ENCODE results near the gene SPAG16. TPM values are rescaled to one million over a fixed set of nuclear protein-coding genes. Genes with fewer than 3 reads are reported as not detected.

SPAG16 gene
- total RNA-seq, 3 donors from 2014 or later: 5.4 to 5.7 (median 5.5) TPM

GRCh38 chr2:214158851-214159250, 874.6 kb downstream of the SPAG16 start:
- Mint-ChIP-seq H3K36me3 (ENCODE audit: insufficient read depth) (no peaks in the 10 kb centered on the region), H3K4me3 (no peak overlapping the region), H3K9me3 (no peaks in the 10 kb centered on the region), H3K4me1 (ENCODE audit: low read depth) (no peaks in the 10 kb centered on the region), H3K27me3 (ENCODE audit: low read depth) (no peaks in the 10 kb centered on the region)
- ATAC-seq (no peak), DNase-seq (no peak)

GRCh38 chr2:214169281-214169680, 885.0 kb downstream of the SPAG16 start:
- peaks cover under 1% of the 10 kb centered on the region for H3K9me3 Mint-ChIP-seq
- no peaks in the 10 kb centered on the region for H3K36me3 Mint-ChIP-seq (ENCODE audit: insufficient read depth)
- H3K27me3 Mint-ChIP-seq (ENCODE audit: low read depth): no peaks in the 10 kb centered on the region
- H3K4me3 Mint-ChIP-seq: no peak overlapping the region
- DNase-seq: no peak
- no peak for ATAC-seq
- H3K4me1 Mint-ChIP-seq (ENCODE audit: low read depth): no peaks in the 10 kb centered on the region

- H3K4me3 Mint-ChIP-seq: no peak overlapping the region
- H3K9me3 Mint-ChIP-seq: no peaks in the 10 kb centered on the region
- H3K27me3 Mint-ChIP-seq (ENCODE audit: low read depth): no peaks in the 10 kb centered on the region
- no peaks in the 10 kb centered on the region for H3K4me1 Mint-ChIP-seq (ENCODE audit: low read depth)
- no peaks in the 10 kb centered on the region for H3K36me3 Mint-ChIP-seq (ENCODE audit: insufficient read depth)
- ATAC-seq (no peak), DNase-seq (no peak)
Measured at GRCh38 chr2:214169736-214170135, 885.5 kb downstream of the SPAG16 start.

- no peak overlapping the region for H3K4me3 Mint-ChIP-seq
- DNase-seq: no peak
- H3K27me3 Mint-ChIP-seq (ENCODE audit: low read depth): no peaks in the 10 kb centered on the region
- H3K36me3 Mint-ChIP-seq (ENCODE audit: insufficient read depth): no peaks in the 10 kb centered on the region
- ATAC-seq: no peak
- no peaks in the 10 kb centered on the region for H3K9me3 Mint-ChIP-seq
- H3K4me1 Mint-ChIP-seq (ENCODE audit: low read depth): no peaks in the 10 kb centered on the region
Measured at GRCh38 chr2:214174563-214174962, 890.3 kb downstream of the SPAG16 start.

- H3K4me1 Mint-ChIP-seq (ENCODE audit: low read depth): no peaks in the 10 kb centered on the region
- no peak overlapping the region for H3K4me3 Mint-ChIP-seq
- H3K9me3 Mint-ChIP-seq: no peaks in the 10 kb centered on the region
- ATAC-seq: no peak
- DNase-seq: no peak
- no peaks in the 10 kb centered on the region for H3K36me3 Mint-ChIP-seq (ENCODE audit: insufficient read depth)
- H3K27me3 Mint-ChIP-seq (ENCODE audit: low read depth): no peaks in the 10 kb centered on the region
Measured at GRCh38 chr2:214180071-214180470, 895.8 kb downstream of the SPAG16 start.

GRCh38 chr2:214180686-214181085, 896.4 kb downstream of the SPAG16 start:
- Mint-ChIP-seq H3K36me3 (ENCODE audit: insufficient read depth) (no peaks in the 10 kb centered on the region), H3K4me3 (no peak overlapping the region), H3K9me3 (no peaks in the 10 kb centered on the region), H3K4me1 (ENCODE audit: low read depth) (no peaks in the 10 kb centered on the region), H3K27me3 (ENCODE audit: low read depth) (no peaks in the 10 kb centered on the region)
- no peak for ATAC-seq
- no peak for DNase-seq

- H3K36me3 Mint-ChIP-seq (ENCODE audit: insufficient read depth): no peaks in the 10 kb centered on the region
- no peak overlapping the region for H3K4me3 Mint-ChIP-seq
- H3K9me3 Mint-ChIP-seq: no peaks in the 10 kb centered on the region
- DNase-seq (no peak), ATAC-seq (no peak)
- H3K27me3 Mint-ChIP-seq (ENCODE audit: low read depth): no peaks in the 10 kb centered on the region
- no peaks in the 10 kb centered on the region for H3K4me1 Mint-ChIP-seq (ENCODE audit: low read depth)
Measured at GRCh38 chr2:214184461-214184860, 900.2 kb downstream of the SPAG16 start.

GRCh38 chr2:214185546-214185945, 901.3 kb downstream of the SPAG16 start:
- Mint-ChIP-seq H3K9me3 (no peaks in the 10 kb centered on the region), H3K27me3 (ENCODE audit: low read depth) (no peaks in the 10 kb centered on the region), H3K4me1 (ENCODE audit: low read depth) (no peaks in the 10 kb centered on the region), H3K36me3 (ENCODE audit: insufficient read depth) (no peaks in the 10 kb centered on the region), H3K4me3 (no peak overlapping the region)
- ATAC-seq (no peak), DNase-seq (no peak)

- Mint-ChIP-seq H3K36me3 (ENCODE audit: insufficient read depth) (no peaks in the 10 kb centered on the region), H3K27me3 (ENCODE audit: low read depth) (no peaks in the 10 kb centered on the region), H3K9me3 (no peaks in the 10 kb centered on the region), H3K4me3 (no peak overlapping the region), H3K4me1 (ENCODE audit: low read depth) (no peaks in the 10 kb centered on the region)
- ATAC-seq (no peak), DNase-seq (no peak)
Measured at GRCh38 chr2:214192711-214193110, 908.4 kb downstream of the SPAG16 start.

- DNase-seq (no peak), ATAC-seq (no peak)
- no peaks in the 10 kb centered on the region for H3K27me3 Mint-ChIP-seq (ENCODE audit: low read depth)
- H3K9me3 Mint-ChIP-seq: no peaks in the 10 kb centered on the region
- no peak overlapping the region for H3K4me3 Mint-ChIP-seq
- no peaks in the 10 kb centered on the region for H3K4me1 Mint-ChIP-seq (ENCODE audit: low read depth)
- H3K36me3 Mint-ChIP-seq (ENCODE audit: insufficient read depth): no peaks in the 10 kb centered on the region
Measured at GRCh38 chr2:214193943-214194342, 909.7 kb downstream of the SPAG16 start.

- no peak for DNase-seq
- no peaks in the 10 kb centered on the region for H3K4me1 Mint-ChIP-seq (ENCODE audit: low read depth)
- H3K36me3 Mint-ChIP-seq (ENCODE audit: insufficient read depth): no peaks in the 10 kb centered on the region
- no peak for ATAC-seq
- no peaks in the 10 kb centered on the region for H3K27me3 Mint-ChIP-seq (ENCODE audit: low read depth)
- H3K4me3 Mint-ChIP-seq: no peak overlapping the region
- H3K9me3 Mint-ChIP-seq: no peaks in the 10 kb centered on the region
Measured at GRCh38 chr2:214196260-214196659, 912.0 kb downstream of the SPAG16 start.

GRCh38 chr2:214201892-214202291, 917.6 kb downstream of the SPAG16 start:
- Mint-ChIP-seq H3K27me3 (ENCODE audit: low read depth) (no peaks in the 10 kb centered on the region), H3K36me3 (ENCODE audit: insufficient read depth) (no peaks in the 10 kb centered on the region), H3K4me1 (ENCODE audit: low read depth) (no peaks in the 10 kb centered on the region), H3K4me3 (no peak overlapping the region), H3K9me3 (no peaks in the 10 kb centered on the region)
- ATAC-seq (no peak), DNase-seq (no peak)

- Mint-ChIP-seq H3K9me3 (peaks cover 4% of the 10 kb centered on the region), H3K36me3 (ENCODE audit: insufficient read depth) (no peaks in the 10 kb centered on the region), H3K4me3 (no peak overlapping the region), H3K4me1 (ENCODE audit: low read depth) (no peaks in the 10 kb centered on the region), H3K27me3 (ENCODE audit: low read depth) (no peaks in the 10 kb centered on the region)
- DNase-seq (no peak), ATAC-seq (no peak)
Measured at GRCh38 chr2:214203214-214203613, 919.0 kb downstream of the SPAG16 start.

GRCh38 chr2:214203744-214204289, 919.6 kb downstream of the SPAG16 start:
- no peaks in the 10 kb centered on the region for H3K4me1 Mint-ChIP-seq (ENCODE audit: low read depth)
- ATAC-seq: no peak
- DNase-seq: no peak
- no peaks in the 10 kb centered on the region for H3K36me3 Mint-ChIP-seq (ENCODE audit: insufficient read depth)
- no peak overlapping the region for H3K4me3 Mint-ChIP-seq
- H3K9me3 Mint-ChIP-seq: peaks cover 4% of the 10 kb centered on the region
- no peaks in the 10 kb centered on the region for H3K27me3 Mint-ChIP-seq (ENCODE audit: low read depth)

GRCh38 chr2:214215107-214215506, 930.8 kb downstream of the SPAG16 start:
- no peaks in the 10 kb centered on the region for H3K27me3 Mint-ChIP-seq (ENCODE audit: low read depth)
- ATAC-seq: no peak
- no peak overlapping the region for H3K4me3 Mint-ChIP-seq
- H3K9me3 Mint-ChIP-seq: no peaks in the 10 kb centered on the region
- H3K36me3 Mint-ChIP-seq (ENCODE audit: insufficient read depth): no peaks in the 10 kb centered on the region
- DNase-seq: no peak
- H3K4me1 Mint-ChIP-seq (ENCODE audit: low read depth): no peaks in the 10 kb centered on the region

GRCh38 chr2:214217136-214217535, 932.9 kb downstream of the SPAG16 start:
- DNase-seq (no peak), ATAC-seq (no peak)
- no peaks in the 10 kb centered on the region for H3K27me3 Mint-ChIP-seq (ENCODE audit: low read depth)
- H3K36me3 Mint-ChIP-seq (ENCODE audit: insufficient read depth): no peaks in the 10 kb centered on the region
- no peak overlapping the region for H3K4me3 Mint-ChIP-seq
- no peaks in the 10 kb centered on the region for H3K4me1 Mint-ChIP-seq (ENCODE audit: low read depth)
- no peaks in the 10 kb centered on the region for H3K9me3 Mint-ChIP-seq

Measured in activated T-cell treated with anti-CD3 and anti-CD28 coated beads, Interleukin-2, amount 50 U/mL, for 4 hours (primary cell).